CD4-positive, alpha-beta T cell treated with Interleukin-21 for 1 hour (primary cell): ENCODE data around the gene SH3TC1.

ENCODE experiments used
- DNase-seq: peaks from one replicate; pipeline ENCODE4 v3.0.0-alpha.2; 2020

Gene SH3TC1

DNA sequence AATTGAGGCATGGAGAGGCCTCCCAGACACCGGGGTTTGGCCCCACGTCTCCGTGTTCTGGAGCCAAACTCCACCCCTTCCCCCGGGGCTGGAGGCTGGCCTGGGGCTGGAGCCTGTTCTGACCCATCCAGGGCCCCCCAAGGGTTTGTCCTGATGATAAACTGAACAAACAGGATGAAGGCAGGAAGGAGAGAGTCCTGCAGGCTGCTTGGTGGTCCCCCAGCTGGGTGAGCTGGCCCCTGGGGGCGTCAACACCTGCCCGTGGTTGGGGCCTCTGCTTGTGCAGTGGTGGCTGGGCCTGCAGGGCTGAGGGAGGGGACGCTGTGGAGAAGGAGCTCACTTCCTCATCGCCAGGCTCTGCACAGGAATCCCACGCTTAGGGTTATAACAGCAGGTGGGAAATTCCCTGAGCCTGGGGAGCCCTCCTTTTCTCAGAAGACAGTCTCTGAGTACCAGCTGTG, 2.3 kb downstream of the SH3TC1 start:
- DNase-seq: peak; percentile 53

DNA sequence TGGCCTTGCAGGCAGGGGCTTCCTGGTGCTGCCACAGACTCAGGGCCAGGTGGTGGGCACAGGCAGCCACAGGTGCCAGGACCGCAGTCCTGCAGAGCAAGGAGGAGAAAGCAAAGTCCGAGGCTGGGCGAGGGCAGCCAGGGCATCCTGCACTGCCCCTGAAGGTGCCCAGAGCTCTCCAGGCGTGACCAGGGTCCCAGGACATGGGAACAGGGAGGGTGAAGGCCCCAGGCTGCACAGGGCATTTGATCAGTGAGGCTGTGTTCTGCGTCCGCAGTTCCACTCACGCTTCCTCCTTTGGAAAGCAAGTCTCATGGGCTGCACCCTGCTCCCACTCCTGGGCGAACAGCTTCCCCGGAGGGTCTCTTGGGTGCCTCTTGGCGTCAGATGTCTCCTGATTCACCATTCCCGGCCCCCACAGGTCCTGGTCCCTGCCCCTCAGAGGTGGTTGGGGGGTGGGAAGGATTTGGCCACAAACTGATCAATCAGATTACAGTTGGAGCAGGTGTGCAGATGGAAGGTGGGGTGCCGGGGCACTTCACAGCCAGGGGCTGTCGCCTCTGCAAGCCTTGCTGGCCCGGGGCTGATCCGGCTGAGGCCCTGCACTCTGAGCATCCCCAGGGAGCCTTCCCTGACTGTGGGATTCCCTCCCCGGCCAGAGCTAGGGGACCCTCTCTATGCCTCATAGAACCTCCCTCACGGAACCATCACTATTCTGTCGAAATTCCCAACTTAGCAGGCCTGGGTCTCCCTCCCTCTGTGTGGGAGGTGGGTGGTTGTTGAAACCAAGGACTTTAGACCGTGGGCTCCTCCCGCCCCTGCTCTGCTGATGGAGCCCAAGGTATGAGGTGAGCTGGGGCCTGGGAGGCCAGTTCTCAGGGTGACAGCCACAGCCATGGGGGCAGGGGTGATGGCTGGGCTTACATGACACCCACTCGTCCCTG, 3.3 kb downstream of the SH3TC1 start:
- DNase-seq: no peak

DNA sequence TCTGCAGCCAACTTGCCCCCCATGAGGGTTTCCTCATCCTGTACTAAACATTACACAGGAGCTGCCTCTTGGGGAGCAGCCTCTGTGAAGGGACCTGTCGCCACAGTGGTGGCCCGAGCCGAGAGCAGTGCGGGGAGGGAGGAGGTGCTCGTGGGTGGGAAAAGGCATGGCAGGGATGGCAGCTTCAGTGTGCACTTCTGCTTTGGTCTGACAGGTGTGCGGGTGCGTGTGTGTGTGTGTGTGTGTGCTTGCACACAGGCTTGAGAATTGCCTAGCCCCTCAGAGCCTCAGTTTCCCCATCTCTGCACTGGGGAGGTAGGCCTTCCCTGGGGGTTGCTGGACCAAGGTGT, 3.9 kb downstream of the SH3TC1 start:
- no peak for DNase-seq

DNA sequence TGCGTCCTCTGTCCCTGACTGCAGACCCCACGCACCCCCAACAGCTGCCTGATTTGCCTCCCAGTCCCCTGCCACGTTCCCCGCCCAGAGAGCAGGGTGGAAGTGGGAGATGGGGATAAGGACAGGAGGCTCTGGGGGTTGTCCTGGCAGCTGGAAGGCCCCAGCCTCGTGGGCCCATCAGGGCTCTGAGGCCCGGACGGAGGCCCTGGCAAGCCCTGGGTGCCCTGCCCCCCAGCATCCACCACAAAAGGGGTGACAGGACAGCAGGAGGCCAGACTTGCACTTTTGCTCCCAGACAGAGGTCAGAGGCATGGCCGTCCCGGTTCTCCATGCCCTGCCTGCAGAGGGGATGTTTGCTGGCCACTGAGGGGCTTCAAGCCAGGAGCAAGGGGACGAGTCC, 4.7 kb downstream of the SH3TC1 start:
- no peak for DNase-seq

DNA sequence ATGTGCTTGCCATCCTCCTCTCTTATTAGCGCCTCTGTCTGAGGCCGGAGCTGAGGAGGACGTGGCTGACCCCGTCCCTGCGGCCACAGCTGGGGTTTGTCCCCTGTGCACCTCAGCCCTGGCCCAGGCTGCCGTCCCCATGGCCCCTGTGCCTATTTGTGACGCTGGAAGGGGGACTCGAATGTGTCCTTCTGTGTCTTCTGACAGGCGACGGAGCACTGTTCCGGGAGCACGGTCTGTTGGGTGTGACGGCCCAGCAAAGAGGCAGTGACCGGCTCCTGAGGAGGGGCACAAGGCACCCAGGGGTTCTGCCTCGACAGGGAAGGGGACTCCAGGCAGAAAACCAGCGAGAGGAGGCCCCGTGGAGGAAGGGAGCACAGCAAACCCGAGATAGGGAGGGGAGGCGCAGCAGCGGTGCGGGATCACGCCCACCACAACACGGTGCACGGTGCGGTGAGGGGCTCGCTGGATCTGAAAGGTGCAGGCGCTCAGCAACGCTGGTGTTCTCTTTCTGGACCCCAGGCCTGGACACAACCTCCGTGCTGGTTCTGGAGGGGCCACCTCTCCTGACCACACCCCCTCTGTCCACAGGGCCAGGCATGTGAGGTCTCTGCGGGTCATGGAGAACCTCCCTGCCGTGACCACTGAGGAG, 5.6 kb downstream of the SH3TC1 start:
- no peak for DNase-seq

DNA sequence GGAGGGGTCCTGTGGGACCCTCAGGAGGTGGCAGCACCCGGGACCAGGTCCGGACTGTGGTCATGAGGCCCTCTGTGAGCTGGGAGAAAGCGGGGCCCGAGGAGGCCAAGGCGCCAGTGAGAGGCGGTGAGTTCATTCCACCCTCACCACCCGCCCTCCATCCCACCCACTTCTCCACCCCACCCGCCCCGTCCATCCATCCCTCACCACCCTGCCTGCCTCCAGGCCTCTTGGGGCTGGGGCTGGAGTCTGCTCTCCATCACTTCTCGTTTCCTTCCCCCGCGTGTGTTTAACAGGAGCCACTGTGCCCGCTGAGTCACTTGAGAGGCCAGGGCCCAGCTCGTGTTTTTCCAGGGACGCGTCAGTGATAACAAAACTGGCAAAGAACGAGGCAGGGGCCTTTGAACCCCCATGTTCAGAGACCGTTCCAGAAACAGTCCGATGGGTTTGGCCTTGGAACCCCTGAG, 6.2 kb downstream of the SH3TC1 start:
- DNase-seq: no peak

DNA sequence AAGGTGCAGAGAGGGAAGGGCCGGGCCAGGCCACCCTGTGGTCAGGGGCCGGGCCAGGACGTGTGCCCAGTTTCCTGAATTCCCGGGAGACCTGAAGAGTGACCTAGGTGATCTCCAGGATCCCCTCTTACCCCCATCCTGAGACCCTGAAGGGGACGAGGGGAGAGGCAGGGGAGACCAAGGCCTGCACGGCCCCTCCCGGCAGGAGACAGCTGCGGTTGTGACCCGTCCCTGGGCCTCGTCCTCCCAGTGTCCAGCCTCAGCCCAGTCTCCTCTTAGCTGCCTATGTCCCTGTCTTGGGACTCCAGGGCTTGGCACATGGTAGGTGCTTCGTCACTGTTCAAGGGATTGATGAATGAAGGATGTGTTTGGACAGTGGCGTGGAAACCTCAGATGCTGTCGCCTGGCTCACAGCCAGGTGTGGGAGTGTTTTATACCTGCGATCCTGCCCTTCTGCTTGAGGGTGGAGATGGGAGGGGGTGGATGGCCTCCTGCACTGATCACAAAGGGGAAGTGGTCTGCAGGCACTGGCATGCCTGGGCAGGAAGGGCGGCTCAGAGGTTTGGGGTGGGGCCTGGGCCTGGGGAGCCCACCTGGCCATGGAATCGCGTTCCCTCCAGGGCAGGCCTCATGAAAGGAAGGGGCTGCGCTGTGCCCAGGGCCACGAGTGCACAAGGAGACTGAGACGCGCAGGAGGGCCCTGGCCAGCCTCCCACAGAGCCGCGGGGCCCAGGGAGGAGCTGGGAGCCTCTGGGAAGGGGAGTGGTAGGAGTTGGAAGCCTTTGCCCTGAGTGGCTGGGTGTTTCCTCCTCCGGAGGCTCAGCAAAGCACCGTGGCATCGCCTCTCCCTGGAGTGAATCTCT, 6.9 kb downstream of the SH3TC1 start:
- no peak for DNase-seq

DNA sequence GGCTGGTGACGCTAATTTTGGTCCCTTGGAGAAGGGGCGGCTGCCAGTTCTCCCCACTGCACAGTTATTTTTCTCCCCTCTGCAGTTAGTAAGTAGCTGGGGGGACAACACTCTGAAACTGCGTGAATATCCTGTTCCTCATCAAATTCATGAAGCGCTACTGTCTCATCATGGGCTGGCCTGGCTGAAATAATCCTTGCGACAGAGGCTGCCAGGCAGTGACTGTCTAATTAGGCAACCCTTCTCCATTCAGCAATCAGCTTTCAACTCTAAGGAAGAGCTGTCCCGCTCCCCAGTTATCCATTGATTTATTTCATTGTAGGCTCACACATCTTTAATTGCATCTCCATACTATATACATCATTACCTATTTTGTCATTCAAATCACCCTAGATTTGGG, 8.2 kb downstream of the SH3TC1 start:
- DNase-seq: no peak

DNA sequence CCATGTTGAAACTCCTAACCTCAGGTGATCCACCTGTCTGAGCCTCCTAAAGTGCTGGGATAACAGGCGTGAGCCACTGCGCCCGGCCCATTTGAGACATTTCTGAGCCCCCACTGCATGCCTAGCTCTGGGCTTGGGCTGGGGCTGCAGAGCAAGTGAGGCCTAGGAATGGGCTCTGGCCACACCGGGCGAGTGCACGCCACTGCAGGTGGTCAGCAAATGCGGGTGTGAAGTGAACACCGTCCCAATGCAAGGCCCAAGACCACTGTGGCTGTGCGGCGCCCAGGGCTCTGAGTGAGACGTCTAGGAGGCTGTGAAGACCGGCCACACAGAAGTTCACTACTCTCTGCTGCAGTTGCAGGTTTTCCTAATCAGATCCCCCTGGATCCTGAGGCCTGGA, 9.5 kb downstream of the SH3TC1 start:
- DNase-seq: no peak

DNA sequence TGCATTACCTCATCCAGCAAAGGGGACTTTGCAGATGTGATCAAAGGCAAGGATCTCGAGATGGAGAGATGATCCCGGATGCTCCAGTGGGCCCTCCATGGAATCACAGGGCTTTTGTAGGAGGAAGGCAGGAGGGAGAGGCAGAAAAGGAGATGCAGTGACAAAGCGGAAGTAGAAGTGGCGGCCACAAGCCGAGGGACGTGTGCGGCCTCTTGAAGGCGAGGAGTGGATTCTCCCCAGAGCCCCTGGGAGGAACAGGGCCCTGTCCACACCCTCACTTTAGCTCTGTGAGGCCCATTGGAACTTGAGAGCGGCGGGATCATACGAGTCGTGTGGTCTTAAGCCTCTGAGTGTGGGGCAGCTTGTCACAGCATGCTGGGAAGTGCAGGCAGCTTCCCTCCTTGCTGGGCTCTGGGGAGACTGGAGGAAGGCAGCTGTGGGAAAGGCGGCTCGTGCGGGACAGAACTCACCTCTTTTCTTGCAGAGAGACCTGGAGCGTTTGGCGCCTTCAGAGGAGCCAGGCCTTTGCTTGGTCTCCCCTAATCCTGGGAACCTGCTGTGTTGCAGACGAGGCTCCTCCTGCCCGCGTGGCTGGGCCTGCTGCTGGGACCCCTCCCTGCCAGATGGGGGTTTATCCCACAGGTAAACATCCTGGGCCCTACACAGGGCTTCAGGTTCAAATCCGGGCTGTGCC, 10.2 kb downstream of the SH3TC1 start:
- no peak for DNase-seq

DNA sequence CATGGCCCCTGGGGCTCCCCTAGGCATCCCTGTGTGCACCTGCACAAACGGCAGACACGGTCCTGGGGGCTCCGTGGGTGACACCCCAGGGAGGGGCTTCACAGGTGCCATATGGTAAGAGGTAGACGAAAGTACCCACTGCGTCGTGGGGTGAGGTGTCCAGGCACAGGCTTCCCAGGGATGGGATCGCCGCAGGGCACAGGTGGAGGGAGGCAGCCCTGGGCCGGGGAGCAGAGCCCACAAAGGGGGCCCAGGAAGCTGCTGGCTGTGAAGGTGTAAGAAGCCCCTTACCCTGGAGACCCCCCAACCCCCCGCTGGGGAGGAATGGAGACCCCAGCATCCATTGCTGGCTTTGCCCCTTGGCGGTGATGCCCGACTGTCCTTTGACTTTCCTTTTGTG, 10.9 kb downstream of the SH3TC1 start:
- DNase-seq: no peak

DNA sequence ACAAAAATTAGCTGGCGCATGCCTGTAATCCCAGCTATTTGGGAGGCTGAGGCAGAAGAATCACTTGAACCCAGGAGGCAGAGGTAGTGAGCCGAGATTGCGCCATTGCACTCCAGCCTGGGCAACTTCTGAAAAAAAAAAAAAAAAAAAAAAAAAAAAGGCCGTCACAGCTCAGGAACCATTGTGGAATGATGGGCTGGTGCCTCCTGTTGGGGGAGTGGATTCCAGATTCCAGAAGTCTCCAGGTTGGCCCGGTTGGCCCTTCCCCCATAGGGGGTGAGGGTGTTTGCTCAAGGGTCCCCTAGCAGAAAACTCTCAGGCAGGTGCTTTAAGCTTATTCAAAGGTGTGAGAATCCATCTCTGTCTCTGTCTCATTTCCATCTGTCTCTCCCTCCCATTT, 11.5 kb downstream of the SH3TC1 start:
- DNase-seq: no peak

DNA sequence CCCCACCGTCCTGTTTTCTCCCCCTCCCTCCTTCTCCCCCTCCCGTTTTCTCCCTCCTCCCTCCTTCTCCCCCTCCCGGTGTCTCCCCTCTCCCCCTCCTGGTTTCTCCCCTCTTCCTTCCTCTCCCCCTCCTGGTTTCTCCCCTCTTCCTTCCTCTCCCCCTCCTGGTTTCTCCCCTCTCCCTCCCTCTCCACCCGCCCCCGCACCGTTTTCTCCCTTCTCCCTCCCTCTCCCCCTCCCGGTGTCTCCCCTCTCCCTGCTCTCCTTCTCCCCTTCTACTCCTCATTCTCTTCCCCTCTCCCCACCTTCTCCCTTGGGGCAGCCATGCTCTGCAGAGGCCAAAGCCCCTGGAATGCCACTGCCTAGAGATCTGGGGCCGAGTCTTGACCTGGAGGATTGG, 12.2 kb downstream of the SH3TC1 start:
- DNase-seq: no peak

DNA sequence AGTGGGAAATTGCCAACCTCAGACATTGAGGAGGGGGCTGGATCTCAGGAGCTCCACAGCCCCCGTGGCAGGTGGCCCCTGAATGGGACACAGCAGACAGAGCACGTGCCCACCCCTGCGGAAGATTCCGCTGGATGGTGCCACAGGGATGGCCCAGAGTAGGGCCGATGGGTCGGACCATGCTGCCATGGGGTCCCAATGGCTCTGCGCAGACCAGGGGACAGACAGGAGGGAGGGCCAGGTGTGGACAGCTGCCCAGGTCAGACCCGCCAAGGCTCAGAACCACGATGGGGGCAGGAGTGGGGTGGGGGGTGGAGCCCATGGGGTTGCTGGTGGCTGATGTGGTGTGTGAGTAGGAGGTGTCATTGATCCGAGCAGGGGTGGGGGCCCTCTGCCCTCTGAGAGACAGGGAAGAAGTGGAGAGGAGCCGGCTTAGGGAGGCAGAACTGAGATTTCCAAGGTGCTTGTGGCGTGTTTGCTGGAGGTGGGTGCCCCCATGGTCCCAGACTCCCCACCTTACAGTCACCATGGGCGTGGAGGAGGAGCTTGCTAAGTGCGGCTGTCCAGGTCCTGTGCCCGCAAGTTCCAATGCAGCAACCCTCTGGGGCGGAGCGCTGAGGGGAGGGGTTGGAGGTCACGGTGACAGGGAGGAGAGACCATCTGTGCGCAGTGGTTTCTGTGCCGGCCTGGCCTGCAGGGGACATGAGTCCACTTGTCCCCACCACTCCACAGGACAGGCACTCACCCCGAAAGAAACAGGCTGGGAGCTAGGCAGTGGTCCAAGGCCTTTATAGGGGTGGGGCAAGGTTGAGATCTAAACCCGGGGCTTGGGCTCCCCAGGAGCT, 12.9 kb downstream of the SH3TC1 start:
- DNase-seq: no peak

DNA sequence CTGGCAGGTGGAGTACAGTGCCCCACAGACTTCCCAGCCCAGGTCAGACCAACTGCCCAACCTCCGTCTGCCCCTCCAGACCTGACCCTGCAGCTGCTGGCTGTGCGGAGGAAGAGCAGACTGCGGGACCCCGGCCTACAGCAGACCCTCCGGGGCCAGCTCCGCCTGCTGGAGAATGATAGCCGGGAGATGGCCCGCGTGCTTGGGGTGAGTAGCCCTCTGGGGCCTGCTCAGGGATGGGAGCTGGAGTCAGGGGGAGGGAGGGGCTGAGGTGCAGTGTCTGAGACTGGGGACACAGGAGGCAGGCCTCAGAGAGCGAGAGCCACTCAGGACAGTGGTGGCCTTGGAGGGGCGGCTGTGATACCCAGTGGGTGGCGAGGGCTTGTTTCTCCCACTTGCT, 13.5 kb downstream of the SH3TC1 start:
- DNase-seq: no peak

DNA sequence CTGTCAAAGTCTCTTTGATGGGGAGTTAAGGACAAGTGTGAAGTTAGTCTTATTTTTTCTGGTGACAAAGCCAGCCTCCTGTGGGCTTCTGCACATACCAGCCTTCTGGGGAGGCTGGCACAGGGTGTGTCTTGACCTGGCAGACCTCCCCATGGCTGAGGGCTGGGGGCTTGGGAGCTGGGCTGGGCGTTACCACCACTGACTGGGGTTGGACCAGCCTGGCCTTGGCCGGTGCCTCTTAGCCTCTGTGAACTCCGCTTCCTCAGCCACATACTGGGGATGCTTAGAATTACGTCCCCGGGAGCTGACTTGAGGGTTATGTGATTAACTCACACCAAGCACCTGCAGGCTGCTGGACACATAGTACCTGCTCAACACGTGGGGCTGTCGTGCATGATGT, 14.0 kb downstream of the SH3TC1 start:
- DNase-seq: no peak

DNA sequence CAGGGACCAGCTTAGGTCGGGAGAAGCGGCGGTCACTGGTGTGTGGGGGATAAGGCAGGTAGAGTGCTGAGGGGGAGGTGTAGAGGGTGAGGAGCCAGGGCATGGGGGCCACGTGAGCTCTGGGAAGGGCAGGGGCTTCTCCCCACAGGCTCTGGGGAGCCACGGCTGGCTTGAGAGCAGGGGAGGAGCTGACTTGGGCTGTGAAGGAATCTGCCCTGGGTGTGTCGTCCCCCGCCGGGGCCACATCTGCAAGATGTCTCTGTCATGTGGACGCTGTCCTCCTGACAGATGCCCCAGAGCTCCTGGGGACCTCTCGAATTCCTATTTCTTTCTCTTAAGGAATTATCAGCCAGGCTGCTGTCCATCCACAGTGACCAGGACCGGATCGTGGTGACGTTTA, 15.0 kb downstream of the SH3TC1 start:
- no peak for DNase-seq

DNA sequence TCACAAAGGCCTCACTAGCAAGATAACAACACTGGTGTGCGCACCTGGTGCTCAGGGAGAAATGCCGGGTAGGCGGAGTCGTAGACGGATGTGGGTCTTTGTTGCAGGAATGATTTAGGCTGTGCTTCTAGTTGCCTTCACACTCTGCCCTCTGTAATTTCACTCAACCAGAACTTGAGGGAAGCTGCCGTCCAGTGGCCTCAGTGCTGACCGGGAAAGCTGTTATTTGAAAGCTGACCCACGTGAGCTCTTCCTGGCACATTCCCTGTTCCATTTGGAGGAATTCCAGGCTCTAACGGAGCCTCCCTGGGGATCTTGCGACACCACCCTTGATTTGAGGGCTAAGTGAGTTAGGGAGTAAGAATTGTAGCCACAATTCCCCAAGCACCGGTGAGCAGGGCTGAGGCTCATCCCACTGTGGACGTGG, 15.9 kb downstream of the SH3TC1 start:
- no peak for DNase-seq

DNA sequence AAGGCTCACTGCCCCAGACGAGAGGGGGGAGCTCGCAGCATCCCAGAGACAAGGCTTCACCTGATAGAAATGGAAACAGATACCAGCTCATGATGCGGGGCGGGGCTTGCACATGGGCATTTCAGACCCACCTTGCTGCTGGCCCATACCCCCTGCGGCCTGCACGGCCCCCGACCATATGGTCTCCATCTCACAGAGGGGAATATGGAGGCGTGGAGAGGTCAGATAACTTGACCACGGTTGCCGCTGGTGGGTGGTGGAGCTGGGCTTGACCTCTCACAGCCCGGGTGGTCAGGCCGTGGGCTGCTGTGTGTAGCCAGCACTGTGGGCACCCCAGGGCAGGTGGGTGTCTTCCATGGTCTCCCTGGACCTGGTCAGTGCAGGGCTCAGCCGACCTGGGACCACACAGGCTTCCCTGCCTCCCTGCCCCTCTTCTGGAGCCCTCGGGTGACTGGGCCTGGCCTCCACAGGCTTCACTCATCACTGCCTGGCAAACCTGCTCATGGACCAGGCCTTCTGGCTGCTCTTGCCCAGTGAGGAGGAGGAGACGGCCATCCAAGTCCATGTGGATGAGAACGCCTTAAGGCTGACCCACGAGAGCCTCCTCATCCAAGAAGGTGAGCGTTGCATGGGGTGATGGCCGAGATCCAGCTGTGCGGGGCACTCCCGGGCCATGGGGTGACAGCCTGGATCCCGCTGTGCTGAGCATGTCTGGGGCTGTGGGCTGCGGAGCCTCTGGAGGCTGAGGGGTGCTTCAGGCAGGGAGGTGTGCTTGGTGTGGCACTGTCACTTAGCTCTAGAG, 16.8 kb downstream of the SH3TC1 start:
- no peak for DNase-seq

DNA sequence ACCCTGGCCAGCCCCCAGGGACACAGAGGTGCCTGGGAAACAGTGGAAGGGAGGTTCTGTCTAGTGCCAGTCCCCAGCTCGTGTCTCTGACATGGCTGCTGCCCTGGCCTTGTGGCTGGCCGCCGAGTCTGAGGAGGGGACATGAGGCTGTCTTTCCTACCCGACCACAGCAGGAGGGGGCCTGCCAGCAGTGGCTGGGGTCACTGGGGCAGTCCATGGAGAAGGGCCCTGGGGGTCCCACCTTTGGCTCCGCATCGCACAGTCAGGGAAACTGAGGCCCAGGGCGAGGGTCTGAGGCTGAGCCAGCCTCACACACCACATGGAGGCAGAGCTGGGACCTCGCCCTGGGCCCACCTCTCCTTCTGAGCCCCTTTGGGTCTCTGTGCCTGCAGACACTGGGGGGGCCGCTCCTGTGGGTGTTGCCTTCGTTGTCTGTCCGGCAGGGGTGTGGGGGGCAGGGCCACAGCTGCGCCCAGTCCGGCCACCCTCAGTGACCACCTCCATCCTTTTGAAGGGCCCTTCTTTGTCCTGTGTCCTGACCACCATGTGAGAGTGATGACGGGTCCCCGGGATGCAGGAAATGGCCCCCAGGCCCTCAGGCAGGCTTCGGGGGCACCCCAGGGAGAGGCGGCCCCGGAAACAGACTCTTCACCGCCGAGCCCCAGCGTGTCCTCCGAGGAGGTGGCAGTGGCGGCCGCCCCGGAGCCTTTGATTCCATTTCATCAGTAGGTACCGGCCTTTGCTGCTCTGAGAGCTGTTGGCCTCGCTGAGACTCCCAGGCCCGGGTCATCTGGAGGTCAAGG, 17.6 kb downstream of the SH3TC1 start:
- DNase-seq: no peak
